Measurements from ENCODE around the gene TRIM3. TPM values are rescaled to one million over a fixed set of nuclear protein-coding genes. Genes with fewer than 3 reads are reported as not detected.

The TRIM3 gene
- total and polyA plus RNA-seq, 2 of the 8 experiments (the other 6 are each of a cell fraction or from before 2014, with no cell fraction given), result 10.7 to 14.3 TPM

- no peak for TF ChIP-seq CHD7 (IDR thresholded peaks at IDR 0.05; ENCODE audit: insufficient replicate concordance, low read length)
- no peak for TF ChIP-seq E2F6 (IDR thresholded peaks at IDR 0.05)
- TF ChIP-seq RFX5 (IDR thresholded peaks at IDR 0.05; ENCODE audit: borderline replicate concordance, low read depth, low read length), result no peak
- TF ChIP-seq JUND (IDR thresholded peaks at IDR 0.05; ENCODE audit: low read length), result no peak
- no peak for TF ChIP-seq NRF1 (IDR thresholded peaks at IDR 0.05; ENCODE audit: low read depth, low read length)
- TF ChIP-seq MAFK (IDR thresholded peaks at IDR 0.05; ENCODE audit: low read depth, low read length), result no peak
- TF ChIP-seq CTBP2 (IDR thresholded peaks at IDR 0.05; ENCODE audit: borderline replicate concordance, insufficient read depth, insufficient read length, low read length), result no peak
- TF ChIP-seq TCF12 (IDR thresholded peaks at IDR 0.05; ENCODE audit: low read depth, low read length), result no peak
- TF ChIP-seq KDM4A (IDR thresholded peaks at IDR 0.05; ENCODE audit: low read depth, low read length, severe bottlenecking), result no peak
- no peak for TF ChIP-seq ZNF274 (IDR thresholded peaks at IDR 0.05; ENCODE audit: borderline replicate concordance, extremely low read depth, low read length)
Measured at GRCh38 chr11:6404342-6405051, 69.2 kb downstream of the TRIM3 start (continued).

Data from H1 (cell line).